H9 (cell line): ENCODE measurements around the gene TSPOAP1. TPM values are rescaled to one million over a fixed set of nuclear protein-coding genes. Genes with fewer than 3 reads are reported as not detected.

Source experiments
- DNase-seq: peaks from one replicate; pipeline ENCODE4 v3.0.0-alpha.2; 2017
- H2AFZ ChIP-seq: one replicate; pipeline ENCODE4 v1.6.1; 2013; ENCODE audit warnings: mild to moderate bottlenecking, low read length, control low read depth, moderate library complexity
- H2AK5ac ChIP-seq: 2 replicates; pipeline ENCODE4 v1.6.1; 2013; ENCODE audit warnings: low read length, control low read depth, mixed read lengths; ENCODE audit not compliant: insufficient read length
- H2BK120ac ChIP-seq: one replicate; pipeline ENCODE4 v1.6.1; 2013; ENCODE audit warnings: low read depth, mild to moderate bottlenecking, low read length, control low read depth, inconsistent platforms; ENCODE audit not compliant: poor library complexity, severe bottlenecking
- H2BK12ac ChIP-seq: 2 replicates; pipeline ENCODE4 v1.6.1; 2013; ENCODE audit warnings: low read length, control low read depth, mixed read lengths, low read depth; ENCODE audit not compliant: insufficient read length
- H2BK15ac ChIP-seq: 2 replicates; pipeline ENCODE4 v1.6.1; 2013; ENCODE audit warnings: low read depth, low read length, control low read depth
- H2BK20ac ChIP-seq: one replicate; pipeline ENCODE4 v1.6.1; 2013; ENCODE audit warnings: low read depth, mild to moderate bottlenecking, low read length, control low read depth, inconsistent platforms; ENCODE audit not compliant: poor library complexity, severe bottlenecking
- H2BK5ac ChIP-seq: 2 replicates; pipeline ENCODE4 v1.6.1; 2013; ENCODE audit warnings: low read length, control low read depth, mixed read lengths; ENCODE audit not compliant: insufficient read length
- H3K14ac ChIP-seq: 2 replicates; pipeline ENCODE4 v1.6.1; 2013; ENCODE audit warnings: low read length, control low read depth; ENCODE audit not compliant: insufficient read depth
- H3K18ac ChIP-seq: 2 replicates; pipeline ENCODE4 v1.6.1; 2013; ENCODE audit warnings: low read depth, mild to moderate bottlenecking, mixed read lengths, low read length, control low read depth; ENCODE audit not compliant: insufficient read length
- H3K23ac ChIP-seq: 2 replicates; pipeline ENCODE4 v1.6.1; 2013; ENCODE audit warnings: low read length, control low read depth, mixed read lengths, low read depth; ENCODE audit not compliant: insufficient read length
- H3K23me2 ChIP-seq: 2 replicates; pipeline ENCODE4 v1.6.1; 2013; ENCODE audit warnings: low read depth, mild to moderate bottlenecking, mixed read lengths, low read length, control low read depth; ENCODE audit not compliant: insufficient read length, poor library complexity, severe bottlenecking
- H3K27ac ChIP-seq: 2 replicates; pipeline ENCODE4 v1.5.1; 2013; ENCODE audit warnings: low read length, control low read depth, mixed read lengths, low read depth; ENCODE audit not compliant: insufficient read length
- H3K27me3 ChIP-seq: 2 replicates; pipeline ENCODE4 v1.6.1; 2013; ENCODE audit warnings: low read length, control low read depth, inconsistent platforms; ENCODE audit not compliant: insufficient read depth
- H3K4ac ChIP-seq: 2 replicates; pipeline ENCODE4 v1.6.1; 2013; ENCODE audit warnings: low read depth, mild to moderate bottlenecking, control low read depth, inconsistent platforms, low read length, moderate library complexity
- H3K4me1 ChIP-seq: 2 replicates; pipeline ENCODE4 v1.6.1; 2013; ENCODE audit warnings: low read length, control low read depth, inconsistent platforms; ENCODE audit not compliant: insufficient read depth
- H3K4me2 ChIP-seq: 2 replicates; pipeline ENCODE4 v1.6.1; 2013; ENCODE audit warnings: low read length, control low read depth, mixed read lengths; ENCODE audit not compliant: insufficient read length, insufficient read depth
- H3K56ac ChIP-seq: 2 replicates; pipeline ENCODE4 v1.6.1; 2013; ENCODE audit warnings: low read depth, mild to moderate bottlenecking, mixed read lengths, low read length, control low read depth; ENCODE audit not compliant: insufficient read length
- H3K79me1 ChIP-seq: 2 replicates; pipeline ENCODE4 v1.6.1; 2013; ENCODE audit warnings: low read depth, mild to moderate bottlenecking, moderate library complexity, low read length, control low read depth, inconsistent platforms; ENCODE audit not compliant: insufficient read depth, poor library complexity, severe bottlenecking
- H3K79me2 ChIP-seq: 2 replicates; pipeline ENCODE4 v1.6.1; 2013; ENCODE audit warnings: low read length, control low read depth, inconsistent platforms; ENCODE audit not compliant: insufficient read depth
- H3K9ac ChIP-seq: 2 replicates; pipeline ENCODE4 v1.6.1; 2013; ENCODE audit warnings: low read length, control low read depth, mixed read lengths; ENCODE audit not compliant: insufficient read length; ENCODE audit errors: extremely low read depth
- H3K9me3 ChIP-seq: one replicate; pipeline ENCODE4 v1.6.1; 2013; ENCODE audit warnings: low read depth, low read length, inconsistent platforms; ENCODE audit not compliant: control insufficient read depth
- H3T11ph ChIP-seq: one replicate; pipeline ENCODE4 v1.6.1; 2013; ENCODE audit warnings: mild to moderate bottlenecking, low read length, control low read depth, inconsistent platforms
- H4K20me1 ChIP-seq: one replicate; pipeline ENCODE4 v1.6.1; 2013; ENCODE audit not compliant: control insufficient read depth, insufficient read length, insufficient read depth
- H4K5ac ChIP-seq: 2 replicates; pipeline ENCODE4 v1.6.1; 2013; ENCODE audit warnings: low read depth, mild to moderate bottlenecking, mixed read lengths, low read length, control low read depth; ENCODE audit not compliant: insufficient read length
- H4K8ac ChIP-seq: replicated peaks from 2 replicates; pipeline ENCODE4 v1.6.1; 2013; ENCODE audit warnings: low read length, control low read depth, mixed read lengths, low read depth; ENCODE audit not compliant: insufficient read length
- H4K91ac ChIP-seq: 2 replicates; pipeline ENCODE4 v1.6.1; 2013; ENCODE audit warnings: low read depth, mild to moderate bottlenecking, moderate library complexity, mixed read lengths, low read length, control low read depth; ENCODE audit not compliant: insufficient read length
- H3K27ac Mint-ChIP-seq, 3 experiments: 2 replicates in 2 of 3; 3 replicates in 1 of 3; pipeline ENCODE4 v1.8.0; 2020 to 2021; ENCODE audit warnings: mixed read lengths in 3 of 3, mild to moderate bottlenecking in 1 of 3, moderate library complexity in 1 of 3
- H3K27me3 Mint-ChIP-seq: 2 replicates; pipeline ENCODE4 v1.8.0; 2021; ENCODE audit warnings: low read depth, mild to moderate bottlenecking, moderate library complexity, mixed read lengths
- H3K36me3 Mint-ChIP-seq, 3 experiments: 2 replicates in 2 of 3; 3 replicates in 1 of 3; pipeline ENCODE4 v1.8.0; 2020 to 2021; ENCODE audit warnings: low read depth in 3 of 3, mixed read lengths in 3 of 3; ENCODE audit not compliant: insufficient read depth in 1 of 3
- H3K4me1 Mint-ChIP-seq, 2 experiments: 2 replicates each; pipeline ENCODE4 v1.8.0; 2020; ENCODE audit warnings: mixed read lengths in 2 of 2
- H3K4me3 Mint-ChIP-seq, 2 experiments: 2 replicates in 1 of 2; 3 replicates in 1 of 2; pipeline ENCODE4 v1.8.0; 2020 to 2021; ENCODE audit warnings: mild to moderate bottlenecking in 2 of 2, mixed read lengths in 2 of 2, moderate library complexity in 1 of 2
- H3K9me3 Mint-ChIP-seq, 2 experiments: 2 replicates in 1 of 2; 3 replicates in 1 of 2; pipeline ENCODE4 v1.8.0; 2020; ENCODE audit warnings: mild to moderate bottlenecking in 2 of 2, mixed read lengths in 2 of 2, moderate library complexity in 1 of 2
- CTCF ChIP-seq: fragments of 200-600 bp; sonication (generic); conservative IDR thresholded peaks from 3 replicates; pipeline ENCODE4 v1.8.0; 2021; ENCODE audit warnings: antibody characterized with exemption, mild to moderate bottlenecking
- WGBS: extraction: QIAGEN DNeasy Blood & Tissue Kit; methylation state at CpG from one replicate; pipeline ENCODE4 v1.1.7; 2013; ENCODE audit warnings: missing lambda C conversion rate, low lambda C conversion rate, mixed read lengths; ENCODE audit not compliant: insufficient read length; ENCODE audit errors: extremely low coverage; 5-methylcytosine and 5-hydroxymethylcytosine counted together
- total RNA-seq: library from RNA; stranded (reverse); gene quantifications from 2 replicates; pipeline ENCODE4 v1.2.1, GENCODE V29; 2021

Gene TSPOAP1
- total RNA-seq, 1 experiment from 2014 or later, result 17.3 TPM

DNA sequence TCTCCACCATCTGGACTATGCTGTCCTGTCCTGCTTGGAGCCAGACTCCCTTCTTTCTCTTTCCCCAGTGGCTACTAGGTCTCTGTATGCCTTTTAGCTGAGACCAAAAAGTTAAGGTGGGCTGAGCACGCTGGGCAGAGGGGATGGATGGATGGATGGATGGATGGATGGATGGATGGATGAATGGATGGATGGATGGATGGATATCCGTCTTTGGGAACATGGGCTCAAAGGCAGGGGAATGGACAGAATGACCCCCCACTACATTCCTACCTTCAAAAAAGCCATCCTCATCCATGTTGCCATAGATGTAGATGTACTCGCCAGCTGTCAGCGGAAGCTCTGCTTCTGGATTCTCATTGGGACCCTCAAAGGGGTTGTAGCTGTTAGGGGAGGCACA lies 12.8 kb downstream of the TSPOAP1 start:
- Histone ChIP-seq H4K91ac (no peak overlapping the region), H3K79me2 (no peaks in the 10 kb centered on the region), H2BK12ac (no peak overlapping the region), H3K4me2 (no peak overlapping the region), H2AFZ (no peak overlapping the region), H3K14ac (no peak overlapping the region), H3K23ac (no peak overlapping the region), H3K18ac (no peak overlapping the region), H3K9me3 (no peaks in the 10 kb centered on the region), H4K5ac (no peak overlapping the region), H2BK120ac (no peak overlapping the region), H3K4me1 (no peaks in the 10 kb centered on the region), H2BK20ac (no peak overlapping the region), H3K56ac (no peak overlapping the region), H3K23me2 (no peaks in the 10 kb centered on the region), H2AK5ac (no peak overlapping the region), H2BK5ac (no peak overlapping the region), H3T11ph (no peak overlapping the region), H3K27me3 (no peaks in the 10 kb centered on the region), H3K4ac (no peak overlapping the region), H3K9ac (no peak overlapping the region), H4K20me1 (no peaks in the 10 kb centered on the region), H2BK15ac (no peak overlapping the region), H3K27ac (no peak overlapping the region), H4K8ac (no peak overlapping the region), H3K79me1 (no peaks in the 10 kb centered on the region)
- H3K27me3 Mint-ChIP-seq, result peaks cover 11% of the 10 kb centered on the region
- H3K36me3 Mint-ChIP-seq, result peaks cover 0 to under 1% (median 0%) of the 10 kb centered on the region in 3 experiments; a peak in 1 of 7 replicates
- peaks cover 3 to 12% of the 10 kb centered on the region in 2 experiments; a peak in 3 of 4 replicates for H3K4me1 Mint-ChIP-seq
- H3K9me3 Mint-ChIP-seq, result no peaks in the 10 kb centered on the region
- WGBS, result no CpG with 5 or more reads among the region's 4 CpGs
- H3K4me3 Mint-ChIP-seq, result no peak overlapping the region
- DNase-seq, result no peak
- TF ChIP-seq CTCF, result no peak
- no peak overlapping the region for H3K27ac Mint-ChIP-seq
